ENCODE results near the gene SAMD13. TPM values are rescaled to one million over a fixed set of nuclear protein-coding genes. Genes with fewer than 3 reads are reported as not detected.
A peak's percentile ranks its signal among the peaks of the same experiment; 100 is the strongest.

SAMD13 gene
- 0.64 TPM for polyA plus RNA-seq (2013, experiment 1 of 2; ENCODE audit: insufficient read length)
- polyA plus RNA-seq (2013, experiment 2 of 2; ENCODE audit: insufficient read length) = 0.72 TPM

- DNase-seq = peak; percentile 56
Observed at GRCh38 chr1:84301004-84301784, at the start of gene SAMD13. Gene SAMD13, plus strand, starts transcription at chr1:84301708. Its CDS starts 1,527 bp downstream, at chr1:84303235.

GRCh38 chr1:84253036-84253435 is 48.5 kb upstream of the SAMD13 start:
- peak; percentile 74 for DNase-seq

GRCh38 chr1:84253891-84254290 is 47.6 kb upstream of the SAMD13 start:
- peak; percentile 74 for DNase-seq

- no peak for DNase-seq
Observed at GRCh38 chr1:84254703-84255238, 46.7 kb upstream of the SAMD13 start.

- no peak for DNase-seq
Observed at GRCh38 chr1:84255582-84255981, 45.9 kb upstream of the SAMD13 start.

GRCh38 chr1:84257617-84258016 is 43.9 kb upstream of the SAMD13 start:
- DNase-seq = no peak

GRCh38 chr1:84259376-84259775 is 42.1 kb upstream of the SAMD13 start:
- no peak for DNase-seq

GRCh38 chr1:84259989-84260388 is 41.5 kb upstream of the SAMD13 start:
- no peak for DNase-seq

- no peak for DNase-seq
Observed at GRCh38 chr1:84260852-84261518, 40.5 kb upstream of the SAMD13 start.

GRCh38 chr1:84264961-84265360 is 36.5 kb upstream of the SAMD13 start:
- DNase-seq = no peak

GRCh38 chr1:84265867-84266266 is 35.6 kb upstream of the SAMD13 start:
- DNase-seq = no peak

GRCh38 chr1:84266748-84267147 is 34.8 kb upstream of the SAMD13 start:
- DNase-seq = no peak

GRCh38 chr1:84267476-84267875 is 34.0 kb upstream of the SAMD13 start:
- DNase-seq = no peak

GRCh38 chr1:84268346-84268745 is 33.2 kb upstream of the SAMD13 start:
- no peak for DNase-seq

GRCh38 chr1:84269306-84269705 is 32.2 kb upstream of the SAMD13 start:
- no peak for DNase-seq

GRCh38 chr1:84271441-84272151 is 29.9 kb upstream of the SAMD13 start:
- peak; percentile 35 for DNase-seq

GRCh38 chr1:84272401-84272800 is 29.1 kb upstream of the SAMD13 start:
- no peak for DNase-seq

GRCh38 chr1:84277343-84278059 is 24.0 kb upstream of the SAMD13 start:
- DNase-seq = no peak

- DNase-seq = no peak
Observed at GRCh38 chr1:84278905-84279304, 22.6 kb upstream of the SAMD13 start.

GRCh38 chr1:84280912-84281311 is 20.6 kb upstream of the SAMD13 start:
- no peak for DNase-seq

- DNase-seq = no peak
Observed at GRCh38 chr1:84282780-84283333, 18.7 kb upstream of the SAMD13 start.

- no peak for DNase-seq
Observed at GRCh38 chr1:84283381-84283780, 18.1 kb upstream of the SAMD13 start.

All from fibroblast of skin of abdomen (primary cell).